ENCODE measurements around the gene LRP8. TPM values are rescaled to one million over a fixed set of nuclear protein-coding genes. Genes with fewer than 3 reads are reported as not detected.

Gene LRP8
- total RNA-seq, 1 experiment from 2014 or later = 262 TPM

- DNase-seq (ENCODE audit: low spot score) = no peak
Observed at GRCh38 chr1:53262000-53262399, 65.9 kb downstream of the LRP8 start.

DNA sequence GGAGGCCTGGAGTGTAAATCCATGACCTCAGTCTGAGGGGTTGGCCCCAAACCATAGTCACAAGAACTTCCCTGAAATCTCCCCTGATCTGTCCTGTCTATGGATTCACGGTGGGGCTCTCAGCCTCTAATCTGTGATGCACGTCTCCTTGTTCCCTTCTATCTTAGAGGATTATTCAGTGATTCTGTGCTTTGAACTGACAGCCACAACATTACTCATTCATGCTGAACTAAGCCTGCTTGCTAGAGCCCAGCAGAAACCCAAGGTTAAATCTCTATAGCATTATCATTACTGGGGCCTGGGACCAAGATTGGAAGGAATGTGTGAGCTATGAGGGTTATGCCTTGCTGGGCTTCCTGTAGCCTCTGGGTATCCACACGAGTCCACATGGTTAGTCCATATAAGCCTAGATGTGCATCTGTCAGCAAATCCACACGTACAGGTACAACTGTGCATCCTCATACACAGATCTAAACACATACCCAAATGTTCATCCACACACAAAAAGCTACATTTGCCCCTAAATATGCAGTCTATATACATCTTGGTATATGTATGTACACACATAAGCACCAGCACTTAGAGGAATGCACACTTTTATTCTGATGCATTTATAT is 67.1 kb downstream of the LRP8 start:
- no peak for DNase-seq (ENCODE audit: low spot score)

- no peak for DNase-seq (ENCODE audit: low spot score)
Observed at GRCh38 chr1:53259932-53260331, 67.9 kb downstream of the LRP8 start.

DNA sequence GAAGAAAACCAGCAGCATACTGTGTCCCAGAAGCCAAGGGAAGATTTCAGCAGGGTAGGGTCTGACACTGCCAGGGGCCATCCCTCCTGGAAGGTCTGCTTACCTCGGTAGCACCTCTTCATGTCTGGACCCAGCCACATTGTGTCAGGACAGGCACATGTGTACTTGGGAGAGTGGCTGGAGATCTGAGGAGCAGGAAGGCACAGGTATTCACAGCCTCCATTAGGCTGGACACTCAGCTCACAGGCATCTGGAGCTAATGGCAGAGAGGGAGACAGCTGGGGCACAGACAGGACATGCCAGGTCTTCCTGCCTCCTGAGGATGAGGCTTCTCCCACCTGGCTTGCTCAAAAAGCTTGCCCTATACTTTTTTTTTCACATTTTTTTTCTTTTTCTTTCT is 69.7 kb downstream of the LRP8 start:
- no peak for DNase-seq (ENCODE audit: low spot score)

GRCh38 chr1:53257454-53258081 is 70.3 kb downstream of the LRP8 start:
- no peak for DNase-seq (ENCODE audit: low spot score)

GRCh38 chr1:53256511-53257453 is 71.1 kb downstream of the LRP8 start:
- DNase-seq (ENCODE audit: low spot score) = no peak

- DNase-seq (ENCODE audit: low spot score) = no peak
Observed at GRCh38 chr1:53255031-53255430, 72.8 kb downstream of the LRP8 start.

GRCh38 chr1:53254011-53254640 is 73.7 kb downstream of the LRP8 start:
- DNase-seq (ENCODE audit: low spot score) = no peak

GRCh38 chr1:53250325-53250724 is 77.5 kb downstream of the LRP8 start:
- no peak for DNase-seq (ENCODE audit: low spot score)

- no peak for DNase-seq (ENCODE audit: low spot score)
Observed at GRCh38 chr1:53249706-53250105, 78.2 kb downstream of the LRP8 start.

DNA sequence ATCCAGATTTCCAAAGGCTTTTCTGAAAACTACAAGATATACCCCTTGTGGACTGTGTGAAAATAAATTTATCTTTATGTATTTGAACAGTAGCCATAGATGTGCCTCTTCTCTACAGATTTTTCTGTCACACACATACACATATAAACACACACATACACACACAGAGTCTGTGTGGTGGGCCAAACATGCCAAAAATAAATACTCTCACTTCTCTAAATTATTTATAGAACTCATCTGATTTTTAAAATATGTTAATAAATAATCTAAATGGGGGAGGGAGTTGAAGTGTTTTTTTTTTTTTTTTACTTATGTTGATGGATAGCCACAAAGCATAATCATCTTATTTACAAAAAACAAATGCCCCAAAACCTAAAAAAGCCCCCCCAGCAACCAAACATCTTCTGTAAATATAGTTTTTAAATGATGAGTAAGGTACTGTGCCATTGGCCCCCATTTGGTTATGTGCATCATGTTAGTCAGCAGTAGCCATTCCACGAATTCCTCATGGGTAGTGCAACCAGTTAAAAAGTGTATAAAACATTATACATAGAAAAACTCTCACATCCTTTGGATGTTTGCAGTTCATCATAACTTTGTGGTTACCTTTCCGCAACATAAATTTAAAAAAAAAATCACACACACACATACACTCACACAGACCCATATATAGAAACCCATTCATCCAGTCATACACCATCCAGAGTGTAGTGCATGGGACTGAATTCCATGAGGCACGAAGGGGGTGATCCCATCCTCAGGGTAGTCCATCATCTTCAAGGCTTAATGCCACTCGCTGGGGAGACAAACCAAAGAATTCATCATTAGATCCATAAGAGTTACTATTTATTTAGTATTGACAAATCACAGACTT is 81.4 kb downstream of the LRP8 start:
- DNase-seq (ENCODE audit: low spot score) = no peak

- DNase-seq (ENCODE audit: low spot score) = no peak
Observed at GRCh38 chr1:53244141-53244540, 83.7 kb downstream of the LRP8 start.

- DNase-seq (ENCODE audit: low spot score) = no peak
Observed at GRCh38 chr1:53242381-53242780, 85.5 kb downstream of the LRP8 start.

DNA sequence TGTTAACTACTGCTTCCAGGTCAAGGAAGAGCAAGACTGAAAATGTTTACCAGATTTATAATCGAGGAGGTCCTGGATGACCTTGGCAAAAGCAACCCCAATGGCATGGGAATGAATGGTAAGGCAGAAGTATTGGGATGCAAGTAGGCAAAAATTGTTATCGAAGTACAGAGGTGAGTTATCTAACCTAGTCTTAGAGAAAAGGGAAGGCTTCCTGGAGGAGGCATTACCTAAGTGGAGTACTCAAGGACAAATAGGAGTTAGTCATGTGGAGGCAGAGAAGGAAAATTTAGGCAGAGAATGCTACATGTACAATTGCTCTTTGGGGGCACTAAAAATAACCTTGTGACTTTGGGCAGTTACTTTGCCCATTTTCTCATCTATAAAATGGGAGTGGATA is 86.0 kb downstream of the LRP8 start:
- DNase-seq (ENCODE audit: low spot score) = no peak

- DNase-seq (ENCODE audit: low spot score) = peak; percentile 93
Observed at GRCh38 chr1:53238197-53239155, 89.4 kb downstream of the LRP8 start, which contains the start of gene MAGOH. MAGOH (minus strand) TSS chr1:53238518; CDS start chr1:53238448, 70 bp downstream.

GRCh38 chr1:53237638-53238037 is 90.2 kb downstream of the LRP8 start:
- peak; percentile 19 for DNase-seq (ENCODE audit: low spot score)

DNA sequence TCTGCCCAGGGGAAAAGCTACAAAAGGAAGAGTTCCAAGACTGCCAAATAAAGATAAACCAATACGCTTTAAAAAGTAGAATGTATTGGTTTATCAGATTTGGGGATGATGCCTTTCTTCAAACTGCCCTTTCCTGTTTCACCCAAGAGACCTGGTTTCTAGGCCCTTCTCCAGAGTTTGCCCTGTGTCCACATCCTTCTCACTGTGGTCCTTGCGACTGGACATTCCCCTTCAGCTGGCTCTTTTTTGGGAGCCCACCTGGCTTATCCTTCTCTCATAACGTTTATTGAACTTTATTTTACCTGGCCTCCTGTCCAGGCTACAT is 106.9 kb downstream of the LRP8 start:
- no peak for DNase-seq (ENCODE audit: low spot score)

- DNase-seq (ENCODE audit: low spot score) = peak; percentile 93
Observed at GRCh38 chr1:53220171-53220961, 107.5 kb downstream of the LRP8 start, which contains the start of gene CZIB. CZIB (minus strand) TSS chr1:53220634; CDS start chr1:53220575, 59 bp downstream.

GRCh38 chr1:53219711-53220110 is 108.2 kb downstream of the LRP8 start:
- no peak for DNase-seq (ENCODE audit: low spot score)

Data from HT-29 (cell line).